Mesendoderm (in vitro differentiated cells): ENCODE results near the gene SLC26A1.

Source experiments
- DNase-seq: peaks from one replicate; pipeline ENCODE4 v3.0.0; 2013
- H2AK5ac ChIP-seq: 2 replicates; pipeline ENCODE4 v1.6.1; 2013; ENCODE audit warnings: low read length, inconsistent platforms
- H2BK120ac ChIP-seq: 2 replicates; pipeline ENCODE4 v1.6.1; 2013; ENCODE audit warnings: low read depth, mild to moderate bottlenecking, low read length, moderate library complexity, mixed read lengths
- H2BK15ac ChIP-seq: replicated peaks from 2 replicates; pipeline ENCODE4 v1.6.1; 2013; ENCODE audit warnings: low read depth, mild to moderate bottlenecking, moderate library complexity
- H2BK5ac ChIP-seq: 2 replicates; pipeline ENCODE4 v1.6.1; 2013; ENCODE audit warnings: low read length, inconsistent platforms
- H3K18ac ChIP-seq: 2 replicates; pipeline ENCODE4 v1.6.1; 2013; ENCODE audit warnings: mild to moderate bottlenecking, low read length, mixed read lengths
- H3K23ac ChIP-seq: one replicate; pipeline ENCODE4 v1.6.1; 2013; ENCODE audit warnings: low read length
- H3K27ac ChIP-seq: 2 replicates; pipeline ENCODE4 v1.5.1; 2013; ENCODE audit warnings: low read depth, mild to moderate bottlenecking, inconsistent platforms, low read length, moderate library complexity
- H3K27me3 ChIP-seq: 2 replicates; pipeline ENCODE4 v1.6.1; 2013; ENCODE audit warnings: low read length, control low read depth, mild to moderate bottlenecking, inconsistent platforms; ENCODE audit not compliant: insufficient read depth, poor library complexity
- H3K36me3 ChIP-seq: 2 replicates; pipeline ENCODE4 v1.6.1; 2013; ENCODE audit warnings: low read length, inconsistent platforms; ENCODE audit not compliant: control insufficient read depth, insufficient read depth
- H3K4ac ChIP-seq: one replicate; pipeline ENCODE4 v1.6.1; 2013; ENCODE audit warnings: low read depth, mild to moderate bottlenecking, low read length, moderate library complexity
- H3K4me1 ChIP-seq: 2 replicates; pipeline ENCODE4 v1.6.1; 2013; ENCODE audit warnings: low read depth, low read length, inconsistent platforms; ENCODE audit not compliant: control insufficient read depth
- H3K4me2 ChIP-seq: 2 replicates; pipeline ENCODE4 v1.6.1; 2013; ENCODE audit warnings: low read length
- H3K4me3 ChIP-seq: 2 replicates; pipeline ENCODE4 v1.5.1; 2013; ENCODE audit warnings: mild to moderate bottlenecking, low read length
- H3K56ac ChIP-seq: one replicate; pipeline ENCODE4 v1.6.1; 2013; ENCODE audit warnings: low read length
- H3K79me1 ChIP-seq: 2 replicates; pipeline ENCODE4 v1.6.1; 2013; ENCODE audit warnings: low read length, inconsistent platforms
- H3K79me2 ChIP-seq: 2 replicates; pipeline ENCODE4 v1.6.1; 2013; ENCODE audit warnings: mild to moderate bottlenecking, low read length; ENCODE audit not compliant: control insufficient read depth, insufficient read depth
- H3K9ac ChIP-seq: 2 replicates; pipeline ENCODE4 v1.6.1; 2013; ENCODE audit warnings: low read length, inconsistent platforms
- H4K5ac ChIP-seq: one replicate; pipeline ENCODE4 v1.6.1; 2013; ENCODE audit warnings: low read length
- H4K8ac ChIP-seq: one replicate; pipeline ENCODE4 v1.6.1; 2013; ENCODE audit warnings: low read depth, mild to moderate bottlenecking, control low read depth, low read length, moderate library complexity
- WGBS: extraction: QIAGEN DNeasy Blood & Tissue Kit; methylation state at CpG from one replicate; pipeline ENCODE4 v1.1.7; 2013; ENCODE audit warnings: low lambda C conversion rate, missing lambda C conversion rate; ENCODE audit not compliant: insufficient coverage; ENCODE audit errors: extremely low coverage; 5-methylcytosine and 5-hydroxymethylcytosine counted together

Gene SLC26A1

GRCh38 chr4:1008840-1009541 is 15.8 kb upstream of the SLC26A1 start:
- Histone ChIP-seq H3K56ac (peak overlapping the region; percentile 54), H3K27ac (no peak overlapping the region), H3K79me1 (no peaks in the 10 kb centered on the region), H2BK15ac (no peak overlapping the region), H3K4me2 (peak overlapping the region; percentile 42), H3K79me2 (no peaks in the 10 kb centered on the region), H4K8ac (no peak overlapping the region), H2BK120ac (no peak overlapping the region), H3K27me3 (peaks cover 20% of the 10 kb centered on the region), H3K9ac (no peak overlapping the region), H4K5ac (no peak overlapping the region), H3K23ac (no peak overlapping the region), H3K18ac (no peak overlapping the region), H2AK5ac (no peak overlapping the region), H3K4ac (no peak overlapping the region), H2BK5ac (no peak overlapping the region), H3K36me3 (no peaks in the 10 kb centered on the region), H3K4me3 (no peak overlapping the region), H3K4me1 (no peaks in the 10 kb centered on the region)
- peak; percentile 23 for DNase-seq
- no CpG with 5 or more reads among the region's 36 CpGs for WGBS

- Histone ChIP-seq H3K4me3 (no peak overlapping the region), H2AK5ac (no peak overlapping the region), H3K79me1 (no peaks in the 10 kb centered on the region), H3K9ac (no peak overlapping the region), H2BK5ac (no peak overlapping the region), H3K79me2 (no peaks in the 10 kb centered on the region), H3K18ac (no peak overlapping the region), H4K8ac (no peak overlapping the region), H3K23ac (no peak overlapping the region), H2BK15ac (no peak overlapping the region), H3K36me3 (no peaks in the 10 kb centered on the region), H4K5ac (no peak overlapping the region), H3K27ac (no peak overlapping the region), H3K56ac (no peak overlapping the region), H2BK120ac (no peak overlapping the region), H3K4me2 (no peak overlapping the region), H3K27me3 (peaks cover 38% of the 10 kb centered on the region), H3K4me1 (no peaks in the 10 kb centered on the region), H3K4ac (no peak overlapping the region)
- WGBS: no CpG with 5 or more reads among the region's 5 CpGs
- no peak for DNase-seq
Observed at GRCh38 chr4:1006856-1007255, 13.7 kb upstream of the SLC26A1 start.

GRCh38 chr4:1004557-1005485 is 11.6 kb upstream of the SLC26A1 start:
- DNase-seq: no peak
- Histone ChIP-seq H3K27ac (no peak overlapping the region), H4K5ac (no peak overlapping the region), H3K79me1 (no peaks in the 10 kb centered on the region), H3K4me3 (no peak overlapping the region), H2AK5ac (no peak overlapping the region), H3K4ac (no peak overlapping the region), H3K9ac (no peak overlapping the region), H2BK120ac (no peak overlapping the region), H3K4me1 (no peaks in the 10 kb centered on the region), H2BK5ac (no peak overlapping the region), H3K56ac (no peak overlapping the region), H3K36me3 (no peaks in the 10 kb centered on the region), H3K4me2 (no peak overlapping the region), H2BK15ac (no peak overlapping the region), H3K27me3 (peaks cover 39% of the 10 kb centered on the region), H4K8ac (no peak overlapping the region), H3K23ac (no peak overlapping the region), H3K79me2 (no peaks in the 10 kb centered on the region), H3K18ac (no peak overlapping the region)
- WGBS: no CpG with 5 or more reads among the region's 25 CpGs

- no peak overlapping the region for H4K8ac ChIP-seq
- H3K9ac ChIP-seq: no peak overlapping the region
- no peak overlapping the region for H2AK5ac ChIP-seq
- H3K4me2 ChIP-seq: no peak overlapping the region
- H3K4me3 ChIP-seq: no peak overlapping the region
- H3K79me2 ChIP-seq: no peaks in the 10 kb centered on the region
- no peak overlapping the region for H2BK120ac ChIP-seq
- H3K18ac ChIP-seq: no peak overlapping the region
- peaks cover 39% of the 10 kb centered on the region for H3K27me3 ChIP-seq
- no CpG with 5 or more reads among the region's 13 CpGs for WGBS
- DNase-seq: no peak
- H2BK5ac ChIP-seq: no peak overlapping the region
- H3K56ac ChIP-seq: no peak overlapping the region
- no peak overlapping the region for H2BK15ac ChIP-seq
- H3K27ac ChIP-seq: no peak overlapping the region
- no peak overlapping the region for H3K4ac ChIP-seq
- H3K36me3 ChIP-seq: no peaks in the 10 kb centered on the region
- no peak overlapping the region for H3K23ac ChIP-seq
- no peaks in the 10 kb centered on the region for H3K79me1 ChIP-seq
- H3K4me1 ChIP-seq: no peaks in the 10 kb centered on the region
- no peak overlapping the region for H4K5ac ChIP-seq
Observed at GRCh38 chr4:1004071-1004418, 10.8 kb upstream of the SLC26A1 start.

- H3K18ac ChIP-seq: no peak overlapping the region
- peaks cover 37% of the 10 kb centered on the region for H3K27me3 ChIP-seq
- no peak overlapping the region for H3K4ac ChIP-seq
- no peak overlapping the region for H3K9ac ChIP-seq
- H3K79me2 ChIP-seq: no peaks in the 10 kb centered on the region
- H2AK5ac ChIP-seq: no peak overlapping the region
- H3K56ac ChIP-seq: no peak overlapping the region
- no peak overlapping the region for H3K4me2 ChIP-seq
- no CpG with 5 or more reads among the region's 63 CpGs for WGBS
- H3K36me3 ChIP-seq: no peaks in the 10 kb centered on the region
- H2BK15ac ChIP-seq: no peak overlapping the region
- no peak overlapping the region for H2BK120ac ChIP-seq
- DNase-seq: no peak
- no peak overlapping the region for H3K23ac ChIP-seq
- H3K4me3 ChIP-seq: no peak overlapping the region
- H4K8ac ChIP-seq: no peak overlapping the region
- H2BK5ac ChIP-seq: no peak overlapping the region
- H4K5ac ChIP-seq: no peak overlapping the region
- no peak overlapping the region for H3K27ac ChIP-seq
- H3K79me1 ChIP-seq: no peaks in the 10 kb centered on the region
- no peaks in the 10 kb centered on the region for H3K4me1 ChIP-seq
Observed at GRCh38 chr4:1003271-1004070, 10.3 kb upstream of the SLC26A1 start.
